ENCODE measurements around the gene COL4A3. TPM values are rescaled to one million over a fixed set of nuclear protein-coding genes. Genes with fewer than 3 reads are reported as not detected.
A peak's percentile ranks its signal among the peaks of the same experiment; 100 is the strongest.

COL4A3 gene
- total RNA-seq (2021; fragmentation: NEBNext Ultra II Directional; extraction: Animal tissue kit (Norgen Biotek cat#: 25700)): not detected
- long read RNA-seq: 0 reads

DNA sequence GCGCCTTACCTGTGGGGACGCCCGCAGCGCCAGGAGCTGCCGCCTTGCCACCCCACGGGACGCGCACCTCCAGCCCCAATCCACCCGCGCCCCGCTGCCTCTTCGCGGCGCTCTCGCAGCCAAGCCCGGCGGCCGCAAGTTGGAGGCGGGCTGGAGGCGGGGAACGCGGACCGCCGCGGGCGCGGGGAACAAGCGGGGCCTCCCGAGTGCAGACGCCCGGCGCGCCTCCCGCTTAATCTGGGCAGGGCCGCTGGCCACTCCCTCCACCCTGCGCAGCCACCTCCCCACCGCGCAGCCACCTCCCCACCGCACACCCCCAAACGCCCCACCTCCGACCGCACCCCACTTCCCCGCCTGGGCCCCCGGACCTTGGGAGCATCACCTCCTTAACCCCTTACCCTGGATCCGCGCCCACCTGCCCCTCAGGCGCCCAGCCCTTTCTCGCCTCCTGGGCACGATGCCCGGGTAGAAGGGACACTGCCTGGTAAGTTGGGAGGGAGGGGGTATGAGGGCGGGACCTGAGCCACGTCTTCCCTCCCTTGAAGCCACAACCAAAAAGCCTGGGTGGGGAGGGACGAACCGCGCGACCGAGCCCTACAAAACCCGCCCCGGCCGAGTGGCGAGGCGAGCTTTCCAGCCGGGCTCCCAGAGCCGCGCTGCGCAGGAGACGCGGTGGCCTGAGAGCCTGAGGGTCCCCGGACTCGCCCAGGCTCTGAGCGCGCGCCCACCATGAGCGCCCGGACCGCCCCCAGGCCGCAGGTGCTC is at the start of gene COL4A3, which contains the start of gene COL4A4:
Gene COL4A3, plus strand, starts transcription at position 627 of the 765 bp plus-strand sequence. Its CDS starts 103 bp downstream, at position 730.
Gene COL4A4, minus strand, starts transcription at position 208 of the 765 bp plus-strand sequence. CDS start 16,722 bp downstream, outside the sequence.
- TF ChIP-seq CTCF (IDR thresholded peaks at IDR 0.05): no peak
- Mint-ChIP-seq H3K4me1 (ENCODE audit: low read depth) (peaks cover 6% of the 10 kb centered on the region), H3K27me3 (ENCODE audit: insufficient read depth) (peaks cover 23% of the 10 kb centered on the region), H3K27ac (no peak within 1 kb of the TSS), H3K9me3 (no peaks in the 10 kb centered on the region), H3K36me3 (ENCODE audit: low read depth) (no peaks in the 10 kb centered on the region), H3K4me3 (peak within 1 kb of the TSS; percentile 66)
- DNase-seq: no peak

- TF ChIP-seq CTCF (IDR thresholded peaks at IDR 0.05): no peak
- DNase-seq: peak; percentile 16
- no peak overlapping the region for H3K4me3 Mint-ChIP-seq
- no peaks in the 10 kb centered on the region for H3K36me3 Mint-ChIP-seq (ENCODE audit: low read depth)
- H3K27ac Mint-ChIP-seq: no peak overlapping the region
- H3K27me3 Mint-ChIP-seq (ENCODE audit: insufficient read depth): peaks cover 3% of the 10 kb centered on the region
- H3K4me1 Mint-ChIP-seq (ENCODE audit: low read depth): peaks cover 20% of the 10 kb centered on the region
- H3K9me3 Mint-ChIP-seq: no peaks in the 10 kb centered on the region
Observed at GRCh38 chr2:227115761-227116160, 48.7 kb upstream of the COL4A3 start.

DNA sequence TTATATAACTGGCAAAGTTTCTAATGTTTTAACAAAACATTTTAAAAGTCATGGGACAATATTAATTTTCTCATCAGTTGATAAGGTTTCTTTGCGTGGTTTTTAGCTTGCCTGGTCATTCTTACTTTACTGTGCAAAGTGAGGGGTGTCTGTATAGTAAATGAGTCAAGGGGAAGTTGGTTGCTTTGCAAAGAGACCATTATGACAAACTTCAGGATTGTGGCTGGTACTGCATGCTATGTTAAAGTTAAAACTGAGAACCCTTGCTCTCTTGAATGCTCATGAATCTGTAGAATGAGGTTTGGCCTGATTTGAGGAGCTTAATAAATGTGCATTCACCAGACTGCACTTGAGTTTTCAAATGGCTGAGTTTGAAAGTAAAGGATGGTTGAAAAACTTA is 47.4 kb upstream of the COL4A3 start:
- DNase-seq: no peak
- H3K4me3 Mint-ChIP-seq: no peak overlapping the region
- H3K9me3 Mint-ChIP-seq: no peaks in the 10 kb centered on the region
- TF ChIP-seq CTCF (IDR thresholded peaks at IDR 0.05): no peak
- H3K27ac Mint-ChIP-seq: no peak overlapping the region
- peaks cover 20% of the 10 kb centered on the region for H3K4me1 Mint-ChIP-seq (ENCODE audit: low read depth)
- H3K36me3 Mint-ChIP-seq (ENCODE audit: low read depth): no peaks in the 10 kb centered on the region
- H3K27me3 Mint-ChIP-seq (ENCODE audit: insufficient read depth): peaks cover 1% of the 10 kb centered on the region; the same call in 1 of the 2 replicates

- no peaks in the 10 kb centered on the region for H3K9me3 Mint-ChIP-seq
- no peak for TF ChIP-seq CTCF (IDR thresholded peaks at IDR 0.05)
- peaks cover 1% of the 10 kb centered on the region; the same call in 1 of the 2 replicates for H3K27me3 Mint-ChIP-seq (ENCODE audit: insufficient read depth)
- peaks cover 20% of the 10 kb centered on the region for H3K4me1 Mint-ChIP-seq (ENCODE audit: low read depth)
- H3K27ac Mint-ChIP-seq: no peak overlapping the region
- H3K36me3 Mint-ChIP-seq (ENCODE audit: low read depth): no peaks in the 10 kb centered on the region
- H3K4me3 Mint-ChIP-seq: no peak overlapping the region
- DNase-seq: no peak
Observed at GRCh38 chr2:227117852-227118251, 46.6 kb upstream of the COL4A3 start.

- H3K27ac Mint-ChIP-seq: no peak overlapping the region
- DNase-seq: no peak
- peaks cover 1% of the 10 kb centered on the region; the same call in 1 of the 2 replicates for H3K27me3 Mint-ChIP-seq (ENCODE audit: insufficient read depth)
- TF ChIP-seq CTCF (IDR thresholded peaks at IDR 0.05): no peak
- H3K9me3 Mint-ChIP-seq: no peaks in the 10 kb centered on the region
- no peak overlapping the region for H3K4me3 Mint-ChIP-seq
- H3K36me3 Mint-ChIP-seq (ENCODE audit: low read depth): no peaks in the 10 kb centered on the region
- H3K4me1 Mint-ChIP-seq (ENCODE audit: low read depth): peaks cover 20% of the 10 kb centered on the region
Observed at GRCh38 chr2:227118353-227118752, 46.1 kb upstream of the COL4A3 start.

Data from HFFc6 (cell line).